OCI-LY7 (cell line): ENCODE results near the gene ABHD11. TPM values are rescaled to one million over a fixed set of nuclear protein-coding genes. Genes with fewer than 3 reads are reported as not detected.

Experiments
- BruUV-seq: library from RNA; stranded (reverse); fragments of 400-500 nt; replicated peaks from 2 replicates; lab custom pipeline; 2021; lab: Mats Ljungman, UMichigan
- CTCF ChIA-PET: fragments of 300-600 bp; sonication (Branson Sonifier 250); formaldehyde crosslinking; loops from one replicate; lab custom pipeline; 2022; ENCODE audit warnings: antibody characterized with exemption; ENCODE audit not compliant: unreplicated experiment; lab: Charles Lee
- POLR2A ChIA-PET: fragments of 300-600 bp; sonication (Branson Sonifier 250); formaldehyde crosslinking; loops from one replicate; lab custom pipeline; 2022; ENCODE audit warnings: antibody characterized with exemption; lab: Charles Lee
- DNase-seq: peaks from one replicate; pipeline ENCODE4 v3.0.0-alpha.2; 2015; ENCODE audit warnings: low spot score
- H2AFZ ChIP-seq: fragments of 200-600 bp; sonication (generic), shearing (Covaris generic); 2 replicates; pipeline ENCODE4 v1.6.1; 2014; ENCODE audit warnings: mild to moderate bottlenecking, antibody characterized with exemption, low read length, moderate library complexity
- H3K27ac ChIP-seq: fragments of 200-600 bp; sonication (generic); 2 replicates; pipeline ENCODE4 v1.5.1; 2014; ENCODE audit warnings: mixed run types, low read depth, mild to moderate bottlenecking, moderate library complexity, low read length, inconsistent platforms; ENCODE audit not compliant: poor library complexity, severe bottlenecking
- H3K36me3 ChIP-seq: fragments of 200-600 bp; sonication (generic); 2 replicates; pipeline ENCODE4 v1.6.1; 2014; ENCODE audit warnings: mild to moderate bottlenecking, antibody characterized with exemption, low read length, moderate library complexity, mixed read lengths; ENCODE audit not compliant: insufficient read depth
- H3K4me1 ChIP-seq: fragments of 200-600 bp; sonication (generic); 2 replicates; pipeline ENCODE4 v1.5.1; 2014; ENCODE audit warnings: mild to moderate bottlenecking, low read length; ENCODE audit not compliant: insufficient read depth, poor library complexity, severe bottlenecking
- H3K4me2 ChIP-seq: fragments of 200-600 bp; sonication (generic); 2 replicates; pipeline ENCODE4 v1.6.1; 2014; ENCODE audit warnings: mild to moderate bottlenecking, low read length
- H3K4me3 ChIP-seq: fragments of 200-600 bp; sonication (generic); 2 replicates; pipeline ENCODE4 v1.5.1; 2014; ENCODE audit warnings: mild to moderate bottlenecking, low read depth, low read length; ENCODE audit not compliant: poor library complexity, severe bottlenecking
- H3K79me2 ChIP-seq: fragments of 200-600 bp; sonication (generic); 2 replicates; pipeline ENCODE4 v1.6.1; 2016; ENCODE audit warnings: low read depth, mild to moderate bottlenecking, low read length, moderate library complexity, mixed read lengths; ENCODE audit not compliant: insufficient read depth
- H3K9me2 ChIP-seq: fragments of 200-600 bp; sonication (generic); 2 replicates; pipeline ENCODE4 v1.6.1; 2016; ENCODE audit warnings: mild to moderate bottlenecking, low read length, mixed read lengths; ENCODE audit not compliant: insufficient read depth
- H3K9me3 ChIP-seq: fragments of 200-600 bp; sonication (generic); 2 replicates; pipeline ENCODE4 v1.6.1; 2014; ENCODE audit warnings: mild to moderate bottlenecking, mixed run types, low read length, mixed read lengths
- H4K20me1 ChIP-seq: fragments of 200-600 bp; sonication (generic); 2 replicates; pipeline ENCODE4 v1.6.1; 2014; ENCODE audit warnings: mild to moderate bottlenecking, antibody characterized with exemption, low read length, moderate library complexity, mixed read lengths; ENCODE audit not compliant: insufficient read depth
- EZH2phosphoT487 ChIP-seq: fragments of 200-600 bp; sonication (generic); IDR thresholded peaks from 2 replicates; pipeline ENCODE4 v1.6.1; 2018; ENCODE audit warnings: low read depth, borderline replicate concordance, mild to moderate bottlenecking, mixed run types, antibody characterized with exemption, low read length, moderate library complexity, mixed read lengths
- intact Hi-C: fragments of 100-400 bp; cut with micrococcal nuclease; formaldehyde crosslinking; loops from one replicate; pipeline ENCODE4 v1.10.0; 2022; ENCODE audit not compliant: unreplicated experiment
- total RNA-seq, 2 experiments: library from RNA; depleted of rRNA in 1 of 2; stranded (reverse); fragments of >200 nt in 1 of 2; shearing (Covaris generic) in 1 of 2; gene quantifications; 2 replicates each; pipeline ENCODE4 v1.2.3, GENCODE V29; 2014 to 2022
- TF ChIP-seq, protein P1 (sequence below): fragments of 200-600 bp; sonication (generic); conservative IDR thresholded peaks from 2 replicates; pipeline ENCODE4 v1.5.1; 2014; ENCODE audit warnings: mild to moderate bottlenecking, antibody characterized with exemption, low read length, moderate library complexity, mixed read lengths

ABHD11 gene
- total RNA-seq, 2 experiments from 2014 or later, result 27.4 to 27.5 TPM

GRCh38 chr7:73740212-73740611 lies 1.6 kb upstream of the ABHD11 start:
- H3K4me3 ChIP-seq, result no peak overlapping the region
- no peak for TF ChIP-seq EZH2phosphoT487
- TF ChIP-seq, protein P1, sequence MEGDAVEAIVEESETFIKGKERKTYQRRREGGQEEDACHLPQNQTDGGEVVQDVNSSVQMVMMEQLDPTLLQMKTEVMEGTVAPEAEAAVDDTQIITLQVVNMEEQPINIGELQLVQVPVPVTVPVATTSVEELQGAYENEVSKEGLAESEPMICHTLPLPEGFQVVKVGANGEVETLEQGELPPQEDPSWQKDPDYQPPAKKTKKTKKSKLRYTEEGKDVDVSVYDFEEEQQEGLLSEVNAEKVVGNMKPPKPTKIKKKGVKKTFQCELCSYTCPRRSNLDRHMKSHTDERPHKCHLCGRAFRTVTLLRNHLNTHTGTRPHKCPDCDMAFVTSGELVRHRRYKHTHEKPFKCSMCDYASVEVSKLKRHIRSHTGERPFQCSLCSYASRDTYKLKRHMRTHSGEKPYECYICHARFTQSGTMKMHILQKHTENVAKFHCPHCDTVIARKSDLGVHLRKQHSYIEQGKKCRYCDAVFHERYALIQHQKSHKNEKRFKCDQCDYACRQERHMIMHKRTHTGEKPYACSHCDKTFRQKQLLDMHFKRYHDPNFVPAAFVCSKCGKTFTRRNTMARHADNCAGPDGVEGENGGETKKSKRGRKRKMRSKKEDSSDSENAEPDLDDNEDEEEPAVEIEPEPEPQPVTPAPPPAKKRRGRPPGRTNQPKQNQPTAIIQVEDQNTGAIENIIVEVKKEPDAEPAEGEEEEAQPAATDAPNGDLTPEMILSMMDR, result no peak
- no peak overlapping the region for H2AFZ ChIP-seq
- peaks cover 45% of the 10 kb centered on the region for H3K4me1 ChIP-seq
- POLR2A ChIA-PET, result interaction anchor here (0.6 to 1.5 kb wide), 2 partner anchors 16 to 123 kb away, joined by 4 to 6 read pairs; no protein-coding TSS in a partner anchor
- DNase-seq, result no peak
- peaks cover 4% of the 10 kb centered on the region; the same call in 1 of the 2 replicates for H3K79me2 ChIP-seq
- H3K9me3 ChIP-seq, result no peaks in the 10 kb centered on the region
- H3K9me2 ChIP-seq, result no peaks in the 10 kb centered on the region
- no peak overlapping the region for H3K4me2 ChIP-seq
- H3K27ac ChIP-seq, result no peak overlapping the region
- BruUV-seq, result no TSS peak
- intact Hi-C loops, result no loop called here
- H3K36me3 ChIP-seq, result peaks cover 20% of the 10 kb centered on the region
- H4K20me1 ChIP-seq, result peaks cover 5% of the 10 kb centered on the region; the same call in 1 of the 2 replicates
- CTCF ChIA-PET, result no interaction called here

GRCh38 chr7:73739387-73739767 lies 775 bp upstream of the ABHD11 start:
- H3K9me2 ChIP-seq, result no peaks in the 10 kb centered on the region
- peaks cover 20% of the 10 kb centered on the region for H3K36me3 ChIP-seq
- peak overlapping the region; percentile 49 for H3K27ac ChIP-seq
- BruUV-seq, result TSS peak; percentile 77
- POLR2A ChIA-PET, result interaction anchor here (0.7 kb wide), 1 partner anchor 171 kb away, joined by 3 read pairs; no protein-coding TSS in a partner anchor
- H3K4me2 ChIP-seq, result peak overlapping the region; percentile 63
- peaks cover 5% of the 10 kb centered on the region; the same call in 1 of the 2 replicates for H4K20me1 ChIP-seq
- CTCF ChIA-PET, result interaction anchor here (0.6 to 1.0 kb wide), 2 partner anchors 103 to 117 kb away, joined by 3 read pairs; partner anchors contain the start of gene METTL27
- intact Hi-C loops, result loop anchor here (5.0 to 10.0 kb wide), 2 partner anchors 103 to 215 kb away; partner anchors contain the start of genes BAZ1B and METTL27
- no peak for TF ChIP-seq EZH2phosphoT487
- TF ChIP-seq, protein P1, result no peak; the same call in 1 of the 2 replicates
- no peak for DNase-seq
- peak overlapping the region; percentile 78 for H2AFZ ChIP-seq
- no peaks in the 10 kb centered on the region for H3K9me3 ChIP-seq
- H3K4me3 ChIP-seq, result peak overlapping the region; percentile 91
- H3K79me2 ChIP-seq, result peaks cover 4% of the 10 kb centered on the region; the same call in 1 of the 2 replicates
- peaks cover 49% of the 10 kb centered on the region for H3K4me1 ChIP-seq

- Histone ChIP-seq H3K4me1 (peaks cover 44% of the 10 kb centered on the region), H3K79me2 (peaks cover 4% of the 10 kb centered on the region; the same call in 1 of the 2 replicates), H4K20me1 (peaks cover 5% of the 10 kb centered on the region; the same call in 1 of the 2 replicates), H3K4me2 (peak overlapping the region; percentile 94), H3K4me3 (peak overlapping the region; percentile 91), H3K9me3 (no peaks in the 10 kb centered on the region), H3K9me2 (no peaks in the 10 kb centered on the region), H3K36me3 (peaks cover 20% of the 10 kb centered on the region), H2AFZ (peak overlapping the region; percentile 38; the same call in 1 of the 2 replicates), H3K27ac (peak overlapping the region; percentile 78)
- TF ChIP-seq, protein P1, result no peak
- TF ChIP-seq EZH2phosphoT487, result no peak
- intact Hi-C loops, result loop anchor here (5.0 to 10.0 kb wide), 2 partner anchors 104 to 213 kb away; partner anchors contain the start of genes BAZ1B and METTL27
- DNase-seq, result peak; percentile 78
- no TSS peak for BruUV-seq
- ChIA-PET CTCF (interaction anchor here (0.5 to 1.2 kb wide), 7 partner anchors 10 to 479 kb away, joined by 3 to 13 read pairs (median 6); no protein-coding TSS in a partner anchor), POLR2A (interaction anchor here (0.6 to 1.2 kb wide), 5 partner anchors 35 to 298 kb away, joined by 3 to 4 read pairs (median 3); partner anchors contain the start of gene TBL2)
Observed at GRCh38 chr7:73738220-73738611, 386 bp downstream of the ABHD11 start.
